NCI-H524 treated with DMSO at 0.1 percent for 48 hours (cell line): ENCODE results near the gene C5orf34.
"Not testable (repeated sequence)": the region's sequence is repeated elsewhere in the genome, so short reads cannot be mapped to it uniquely, and the experiment has no call there.

ENCODE experiments used
- DNase-seq: peaks from one replicate; lab custom pipeline; 2025; lab: John Stamatoyannopoulos, UW

C5orf34 gene

GRCh38 chr5:43514816-43515677 lies at the start of gene C5orf34:
Gene C5orf34, minus strand, starts transcription at chr5:43515148. Its CDS starts 5,809 bp downstream, at chr5:43509339.
- peak; percentile 91 for DNase-seq

GRCh38 chr5:43564289-43564850 lies 49.4 kb upstream of the C5orf34 start:
- DNase-seq: no peak

GRCh38 chr5:43563321-43563720 lies 48.4 kb upstream of the C5orf34 start:
- DNase-seq: no peak

- DNase-seq: no peak
Observed at GRCh38 chr5:43561356-43561755, 46.4 kb upstream of the C5orf34 start.

- no peak for DNase-seq
Observed at GRCh38 chr5:43560128-43560527, 45.2 kb upstream of the C5orf34 start.

GRCh38 chr5:43556857-43557542 lies 42.1 kb upstream of the C5orf34 start, which contains the start of gene PAIP1:
Gene PAIP1, minus strand, starts transcription at chr5:43557077. Its CDS starts 231 bp downstream, at chr5:43556846.
- DNase-seq: peak; percentile 7

GRCh38 chr5:43556607-43556856 lies 41.6 kb upstream of the C5orf34 start:
- DNase-seq: not testable (repeated sequence)

- DNase-seq: peak; percentile 4
Observed at GRCh38 chr5:43555895-43556606, 41.1 kb upstream of the C5orf34 start.

- DNase-seq: no peak
Observed at GRCh38 chr5:43554497-43554896, 39.5 kb upstream of the C5orf34 start.

GRCh38 chr5:43553381-43553780 lies 38.4 kb upstream of the C5orf34 start:
- DNase-seq: no peak

- DNase-seq: no peak
Observed at GRCh38 chr5:43551731-43552130, 36.8 kb upstream of the C5orf34 start.

GRCh38 chr5:43549272-43549671 lies 34.3 kb upstream of the C5orf34 start:
- DNase-seq: not testable (repeated sequence)

GRCh38 chr5:43548358-43548757 lies 33.4 kb upstream of the C5orf34 start:
- DNase-seq: no peak

GRCh38 chr5:43547532-43547931 lies 32.6 kb upstream of the C5orf34 start:
- no peak for DNase-seq

- no peak for DNase-seq
Observed at GRCh38 chr5:43543434-43543833, 28.5 kb upstream of the C5orf34 start.

GRCh38 chr5:43540746-43541145 lies 25.8 kb upstream of the C5orf34 start:
- DNase-seq: no peak

- DNase-seq: no peak
Observed at GRCh38 chr5:43536972-43537371, 22.0 kb upstream of the C5orf34 start.

GRCh38 chr5:43533646-43534045 lies 18.7 kb upstream of the C5orf34 start:
- DNase-seq: no peak

- no peak for DNase-seq
Observed at GRCh38 chr5:43530648-43531047, 15.7 kb upstream of the C5orf34 start.

GRCh38 chr5:43523662-43524072 lies 8.7 kb upstream of the C5orf34 start:
- DNase-seq: no peak

GRCh38 chr5:43520615-43521014 lies 5.7 kb upstream of the C5orf34 start:
- no peak for DNase-seq

- no peak for DNase-seq
Observed at GRCh38 chr5:43515678-43516048, 715 bp upstream of the C5orf34 start.

- DNase-seq: no peak
Observed at GRCh38 chr5:43514471-43514815, 505 bp downstream of the C5orf34 start.
